ENCODE measurements around the gene MYO10.

MYO10 gene

DNA sequence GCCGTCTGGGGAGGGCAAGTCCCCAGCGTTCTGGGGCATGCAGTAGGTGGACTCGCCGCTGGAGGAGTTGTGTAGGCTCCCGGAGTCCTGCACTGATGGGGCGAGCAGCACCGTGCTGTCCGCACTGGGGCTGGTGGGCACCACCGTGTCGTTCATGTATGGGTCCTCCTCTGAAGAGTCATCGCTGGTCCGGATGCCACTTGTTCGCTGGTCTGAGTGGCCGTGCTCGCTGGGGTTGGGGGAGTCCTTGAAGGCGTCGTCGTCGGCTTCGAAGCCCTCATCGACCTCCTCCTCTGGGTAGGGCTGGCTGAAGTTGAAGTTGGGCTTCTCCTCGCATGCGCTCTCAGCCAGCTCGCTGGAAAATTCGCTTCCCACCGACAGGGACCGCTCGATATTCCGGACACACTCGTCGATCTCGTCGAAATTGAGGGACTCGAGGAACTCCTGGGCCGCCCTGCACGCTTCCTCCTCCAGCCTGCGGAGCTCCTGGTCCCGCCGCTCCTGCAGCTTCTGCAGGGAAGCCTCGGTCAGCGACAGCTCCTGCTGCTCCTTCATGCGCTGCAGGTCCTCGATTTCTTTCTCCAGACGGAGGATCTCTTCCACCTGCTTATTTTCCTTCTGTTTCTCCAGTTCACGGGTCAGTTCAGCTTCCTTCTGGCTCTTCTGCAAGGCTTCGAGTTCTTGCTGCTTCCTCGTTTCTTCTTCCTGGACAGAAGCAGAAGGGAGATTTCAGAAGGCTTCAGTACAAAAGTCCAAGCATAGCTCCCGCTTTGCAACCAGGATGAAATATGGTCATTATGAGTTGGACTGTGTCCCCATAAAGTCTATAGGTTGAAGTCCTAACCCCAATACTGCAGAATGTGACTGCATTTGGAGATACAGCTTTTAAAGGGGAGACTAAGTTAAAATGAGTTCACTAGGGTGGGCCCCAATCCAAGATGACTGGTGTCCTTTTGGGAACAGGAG, 234.7 kb downstream of the MYO10 start:
- no peak for DNase-seq

DNA sequence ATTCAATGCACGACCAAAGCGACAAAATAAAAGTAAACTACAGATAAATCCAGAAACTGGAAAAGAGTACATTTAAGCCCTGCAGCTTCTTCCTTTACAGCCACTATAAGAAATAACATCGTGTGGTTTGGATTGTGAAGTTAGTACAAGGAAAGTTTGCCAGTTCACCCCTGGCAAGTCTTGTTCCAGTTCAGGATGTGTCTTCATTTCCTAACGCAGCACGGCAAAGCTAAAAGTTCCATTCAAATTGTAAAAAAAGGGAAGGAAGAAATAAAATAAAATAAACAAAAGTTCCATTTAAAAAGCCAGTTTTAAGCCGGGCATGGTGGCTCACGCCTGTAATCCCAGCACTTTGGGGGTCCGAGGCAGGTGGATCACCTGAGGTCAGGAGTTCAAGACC, 236.0 kb downstream of the MYO10 start:
- no peak for DNase-seq

DNA sequence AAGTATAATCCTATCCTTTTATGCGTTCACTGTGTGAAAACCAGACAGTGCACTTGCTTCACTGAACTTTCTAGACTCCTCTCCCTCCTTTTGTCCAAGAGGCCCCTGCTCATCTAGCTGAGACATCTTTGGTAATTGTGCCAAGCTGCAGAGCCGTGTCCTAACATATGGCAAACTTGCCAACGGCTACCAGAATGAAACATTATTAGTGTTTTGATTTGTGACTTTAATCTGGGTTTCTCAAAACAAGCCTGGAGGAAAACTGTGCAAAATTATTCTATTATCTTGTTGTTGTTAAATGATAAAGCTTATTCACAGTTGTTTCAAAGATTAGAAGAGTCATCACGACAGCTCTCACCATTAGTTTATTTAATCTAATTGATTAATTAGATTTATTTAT, 240.3 kb downstream of the MYO10 start:
- DNase-seq: no peak

DNA sequence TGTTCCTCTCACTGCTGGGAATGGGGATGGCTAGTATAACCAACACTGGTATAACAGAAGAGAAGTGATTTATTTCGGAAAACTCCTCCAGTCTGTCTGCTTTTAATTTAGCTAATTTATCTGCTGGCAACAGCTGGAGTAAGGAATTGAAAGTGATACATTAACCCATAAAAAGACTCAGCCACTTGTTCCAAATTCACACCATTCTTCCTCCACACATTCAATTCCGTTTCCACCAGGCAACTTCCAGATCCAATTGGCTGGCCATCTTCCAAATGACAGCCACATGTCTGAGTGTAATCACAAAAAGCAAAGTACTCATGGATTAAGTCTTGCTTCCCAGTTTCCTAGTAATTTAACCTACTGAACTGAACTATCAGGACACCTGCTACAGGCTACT, 242.2 kb downstream of the MYO10 start:
- no peak for DNase-seq

GRCh38 chr5:16691731-16692130, 244.4 kb downstream of the MYO10 start:
- DNase-seq: no peak

DNA sequence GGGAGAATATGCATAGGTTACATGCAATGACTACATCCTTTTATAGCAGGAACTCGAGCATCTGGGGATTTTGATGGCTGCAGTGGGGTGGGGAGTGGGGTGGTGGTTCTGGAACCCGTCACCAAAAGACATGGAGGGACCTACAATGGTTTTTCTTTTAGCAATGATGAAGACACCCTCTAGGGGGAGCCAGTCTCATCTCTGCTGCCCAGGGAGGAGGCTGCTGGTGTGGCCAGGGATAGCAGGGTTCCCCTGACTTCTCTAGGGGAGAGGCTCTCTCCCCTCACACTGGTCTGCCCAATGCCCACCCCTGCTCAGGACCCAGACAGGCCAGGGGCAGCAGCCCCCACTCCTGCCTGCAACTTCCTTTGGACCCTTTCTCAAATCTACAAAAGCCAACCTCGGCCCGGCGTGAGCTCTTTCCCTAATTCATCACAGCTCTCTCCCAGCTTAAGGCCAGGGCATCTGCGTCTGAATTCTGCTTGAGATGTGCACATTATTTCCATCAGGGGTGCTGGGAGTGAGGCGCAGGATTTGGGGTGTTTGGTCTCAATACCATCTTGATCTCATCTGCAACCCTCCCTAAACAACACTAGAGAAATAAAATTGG, 245.7 kb downstream of the MYO10 start:
- no peak for DNase-seq

GRCh38 chr5:16687898-16688297, 248.2 kb downstream of the MYO10 start:
- DNase-seq: no peak

DNA sequence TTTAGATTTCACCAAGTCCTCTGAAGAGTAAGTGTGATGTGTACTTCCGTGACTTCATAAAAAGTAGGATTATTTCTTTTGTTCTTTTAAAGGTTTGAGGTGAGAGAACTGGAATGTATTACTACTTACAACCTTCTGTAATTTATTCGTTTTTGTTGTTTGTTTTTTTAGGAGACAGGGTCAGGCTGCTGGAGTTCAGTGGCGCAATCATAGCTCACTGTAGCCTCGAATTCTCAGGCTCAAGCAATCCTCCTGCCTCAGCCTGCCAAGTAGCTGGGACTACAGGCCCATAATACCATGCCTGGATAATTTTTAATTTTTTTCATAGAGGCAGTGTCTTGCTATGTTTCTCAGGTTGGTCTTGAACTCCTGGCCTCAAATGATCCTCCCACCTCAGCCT, 251.0 kb downstream of the MYO10 start:
- DNase-seq: no peak

DNA sequence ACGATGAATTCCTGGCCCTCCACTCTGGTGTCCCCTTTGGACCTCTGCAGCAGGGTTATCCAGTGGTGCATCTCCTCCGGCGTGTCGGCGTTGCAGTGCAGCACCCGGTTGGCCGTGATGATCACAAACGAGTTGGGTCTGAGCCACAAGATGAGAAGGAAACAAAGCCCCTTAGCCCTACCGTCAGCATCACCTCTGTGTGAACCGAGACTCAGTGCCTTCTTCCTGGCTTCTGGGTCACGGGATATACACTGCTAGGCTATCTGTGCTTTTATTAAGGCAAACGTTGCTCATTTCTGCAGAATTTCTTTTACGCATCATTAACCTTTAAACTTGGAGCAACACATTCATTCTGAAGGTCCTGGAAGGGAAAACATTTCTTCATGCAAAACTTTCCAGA, 254.2 kb downstream of the MYO10 start:
- no peak for DNase-seq

- DNase-seq: no peak
These were observed 256.2 kb downstream of the MYO10 start for GRCh38 chr5:16679863-16680262.

GRCh38 chr5:16679190-16679589, 256.9 kb downstream of the MYO10 start:
- no peak for DNase-seq

DNA sequence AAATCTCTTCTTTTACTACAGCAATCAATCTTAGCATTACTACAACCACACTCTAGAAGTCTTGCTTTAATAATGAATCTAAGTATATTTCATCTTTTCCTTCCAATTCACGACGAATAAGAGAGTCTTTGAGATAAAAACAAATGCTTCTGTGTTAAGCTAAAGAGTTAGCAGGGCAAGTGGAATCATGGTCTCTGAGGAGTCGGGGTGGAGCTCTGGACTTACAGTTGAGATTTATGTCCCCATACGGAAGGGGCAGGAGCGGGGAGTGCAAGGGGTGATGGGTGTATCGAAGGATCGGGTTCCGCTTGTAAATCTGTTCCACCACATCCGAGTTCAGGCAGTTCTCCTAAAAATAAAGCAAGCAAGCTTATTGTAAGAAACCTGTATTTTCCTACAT, 260.3 kb downstream of the MYO10 start:
- no peak for DNase-seq

DNA sequence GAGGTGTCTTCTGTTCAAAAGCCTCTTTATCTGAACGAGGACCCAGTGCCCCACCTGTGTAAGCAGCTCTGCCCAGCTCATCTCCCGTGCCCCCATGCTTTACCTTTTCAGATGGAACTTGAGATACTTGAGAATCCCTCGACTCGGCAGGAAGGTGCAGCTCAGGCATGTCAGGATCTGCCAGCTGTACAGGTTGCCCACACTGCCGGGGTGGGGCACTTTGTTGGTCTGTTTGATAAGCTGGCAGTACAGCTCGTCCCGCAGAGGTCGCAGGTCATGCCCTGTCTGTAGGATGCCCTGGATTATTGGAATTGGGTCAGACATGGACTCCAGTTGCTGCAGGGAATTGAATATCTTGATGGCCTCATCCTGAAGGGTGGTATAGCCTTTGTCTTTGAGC, 261.3 kb downstream of the MYO10 start:
- DNase-seq: no peak

DNA sequence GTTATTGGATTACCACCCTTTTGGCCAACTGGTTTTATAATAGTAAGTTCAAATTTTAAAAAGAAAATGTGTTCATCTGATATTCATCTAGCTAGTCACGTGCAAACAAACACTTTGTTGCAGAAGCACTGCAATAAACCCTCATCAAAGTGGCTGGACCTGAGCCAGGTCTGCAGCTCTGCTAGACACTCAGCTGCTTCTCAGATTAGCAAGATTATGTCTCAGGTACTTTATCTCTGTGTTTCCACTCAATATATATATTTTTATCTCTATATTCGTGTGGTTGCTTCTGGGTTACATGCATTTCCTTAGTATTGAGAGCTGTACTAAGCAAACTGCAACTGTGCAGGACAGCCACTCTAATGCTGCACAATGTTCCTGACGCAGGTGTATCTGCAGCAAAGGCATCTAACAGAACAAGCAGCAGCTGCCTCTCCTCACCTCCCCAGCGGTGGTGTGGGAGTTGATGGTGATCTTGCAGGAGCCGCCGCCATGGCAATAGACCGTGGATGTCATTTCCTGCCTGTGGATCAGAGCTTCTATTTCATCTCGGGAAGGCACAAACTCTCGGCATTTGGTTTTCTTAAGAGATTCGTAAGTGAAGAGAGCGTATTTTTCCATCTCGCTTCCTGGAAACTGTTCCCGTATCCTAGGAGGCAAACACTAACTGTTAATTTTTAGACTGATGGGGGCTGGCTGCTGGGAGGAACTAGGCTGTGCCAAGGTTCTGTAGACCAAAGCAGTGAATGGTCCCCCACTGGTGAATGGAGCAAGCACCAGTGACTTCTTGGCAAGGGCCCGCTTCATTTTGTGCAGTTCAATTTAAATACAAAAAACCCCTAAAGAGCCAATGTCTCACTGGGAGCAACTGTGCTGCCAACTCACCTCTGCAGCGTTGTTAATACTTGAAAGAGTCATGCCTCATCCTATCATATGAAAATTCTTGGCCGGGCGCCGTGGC, 262.6 kb downstream of the MYO10 start:
- DNase-seq: peak; percentile 68

DNA sequence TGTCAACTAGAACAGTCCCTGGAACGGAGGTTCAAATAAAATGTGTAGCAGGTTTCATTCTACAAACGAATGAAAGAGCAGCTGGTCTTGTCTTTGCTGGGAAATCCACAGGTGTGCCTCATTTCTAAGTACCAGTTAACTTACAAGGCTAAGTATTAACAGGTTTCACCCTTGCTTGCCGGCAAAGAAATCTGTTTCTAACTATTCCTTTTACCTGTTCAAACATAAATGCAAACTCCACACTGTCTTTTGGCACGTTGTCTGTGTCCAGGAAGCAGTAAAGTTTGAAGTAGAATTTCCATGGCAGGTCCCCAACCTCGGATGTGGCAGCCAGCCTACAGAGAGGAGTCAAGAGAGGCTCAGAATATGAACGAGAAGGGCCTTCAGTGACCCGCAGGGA, 264.9 kb downstream of the MYO10 start:
- DNase-seq: no peak

- no peak for DNase-seq
These were observed 266.3 kb downstream of the MYO10 start for GRCh38 chr5:16669776-16670175.

GRCh38 chr5:16668631-16669030, 267.5 kb downstream of the MYO10 start:
- DNase-seq: no peak

GRCh38 chr5:16668194-16668593, 267.9 kb downstream of the MYO10 start:
- DNase-seq: no peak

DNA sequence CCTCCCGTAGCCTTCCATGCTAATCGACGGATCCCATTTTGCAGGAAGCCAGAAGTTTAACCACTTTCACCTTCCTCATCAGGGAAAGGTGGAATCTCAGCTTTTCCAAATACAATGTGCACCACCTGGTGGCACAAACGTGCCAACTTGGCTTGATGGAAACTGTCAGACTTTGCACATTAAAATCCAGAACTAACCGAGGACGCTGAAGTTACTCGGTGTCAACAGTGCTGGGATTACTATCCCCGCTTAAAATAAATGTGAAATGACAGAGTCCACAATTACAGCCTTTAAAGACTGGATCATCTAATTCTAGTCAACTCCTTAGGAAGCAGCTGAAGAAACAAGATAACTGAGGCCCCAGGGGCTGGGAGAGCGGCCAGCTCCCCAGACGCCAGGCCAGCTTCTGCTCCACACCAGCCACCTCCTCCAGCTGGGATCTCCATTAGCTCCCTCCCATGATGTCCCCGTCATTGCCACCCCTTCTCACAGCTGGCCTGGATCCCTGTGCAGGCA, 269.1 kb downstream of the MYO10 start:
- DNase-seq: no peak

DNA sequence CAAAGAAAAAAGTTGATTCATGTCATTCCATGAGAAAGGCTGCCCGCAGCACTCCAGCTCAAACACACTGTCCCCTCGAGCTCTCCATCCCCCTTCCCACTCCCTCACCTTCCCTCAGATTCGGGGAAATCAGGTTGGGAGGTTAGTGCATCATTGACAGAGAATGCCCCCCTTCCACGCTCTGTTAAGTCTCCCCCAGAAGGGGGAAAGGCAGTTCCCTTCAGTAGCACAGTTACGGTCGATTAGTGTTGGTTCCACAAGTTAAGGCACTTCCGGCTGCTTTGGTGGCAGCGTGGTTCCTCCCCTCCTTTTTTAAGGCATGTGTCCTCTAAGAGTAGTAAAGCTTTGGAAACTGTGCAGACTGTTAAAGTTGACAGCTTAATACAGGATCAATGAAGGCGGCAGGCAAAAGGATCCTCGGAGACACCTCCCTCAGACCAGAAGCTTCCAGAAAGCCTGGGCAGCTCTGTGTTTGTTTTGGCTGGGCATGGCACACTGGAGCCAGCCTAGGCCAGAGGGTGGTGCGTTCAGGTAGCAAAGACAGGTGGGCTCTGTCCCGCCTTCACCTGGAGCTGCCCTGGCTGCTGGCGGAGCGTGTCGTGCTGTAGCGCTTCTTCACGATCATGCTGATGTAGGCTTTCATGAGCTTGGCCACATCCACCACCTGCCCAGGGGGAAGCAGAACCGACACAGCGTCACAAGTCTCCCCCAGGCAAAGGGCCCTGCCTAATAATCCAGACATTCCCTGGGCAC, 269.8 kb downstream of the MYO10 start:
- no peak for DNase-seq

DNA sequence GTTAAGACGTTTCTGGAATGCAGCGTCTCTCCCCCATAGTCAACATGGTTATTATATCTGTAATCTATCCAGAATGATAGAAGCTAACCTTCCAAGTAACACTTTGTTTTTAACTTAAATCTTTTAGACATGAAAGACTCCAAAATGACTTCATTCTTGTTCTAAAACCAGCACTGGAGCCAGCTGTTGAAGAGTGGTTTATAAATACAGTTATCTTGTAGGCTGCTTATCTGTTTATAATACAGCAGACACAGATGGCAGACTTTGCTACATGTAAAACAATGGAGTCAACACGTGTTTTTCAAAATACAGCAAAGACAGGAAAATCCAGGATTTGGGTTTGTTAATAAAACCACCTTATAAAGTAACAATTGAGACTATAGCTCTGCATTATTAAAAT, 270.5 kb downstream of the MYO10 start:
- no peak for DNase-seq

DNA sequence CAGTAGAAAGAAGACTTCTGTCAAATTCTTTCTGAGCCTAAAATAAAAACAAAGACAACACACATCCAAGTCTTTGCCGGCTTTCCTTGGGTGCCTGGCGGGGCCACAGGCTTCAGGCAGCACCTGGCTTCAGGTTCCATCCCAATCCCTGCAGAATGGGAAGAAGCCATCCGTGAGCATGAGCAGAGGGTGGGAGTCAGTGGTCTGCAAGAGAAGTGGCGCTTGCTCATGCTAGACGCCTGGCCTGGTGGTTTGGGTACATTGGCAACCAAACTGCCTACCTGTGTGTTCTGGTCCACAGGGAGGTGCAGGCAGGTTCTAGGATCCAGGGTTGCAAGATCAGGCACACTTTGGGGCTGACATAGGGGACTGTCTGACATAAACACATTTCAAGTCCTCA, 271.7 kb downstream of the MYO10 start:
- DNase-seq: no peak

Measured in NCI-H2029 (cell line).